Progenitor cell of endocrine pancreas (in vitro differentiated cells): ENCODE data around the gene ORAI3. TPM values are rescaled to one million over a fixed set of nuclear protein-coding genes. Genes with fewer than 3 reads are reported as not detected.

Experiments used
- DNase-seq: peaks from one replicate; pipeline ENCODE4 v3.0.0; 2021; ENCODE audit warnings: low spot score; ENCODE audit not compliant: unreplicated experiment
- H3K27ac Mint-ChIP-seq: 2 replicates; pipeline ENCODE4 v1.8.0; 2021; ENCODE audit warnings: mild to moderate bottlenecking, moderate library complexity, mixed read lengths
- H3K27me3 Mint-ChIP-seq: 2 replicates; pipeline ENCODE4 v1.8.0; 2021; ENCODE audit warnings: mixed read lengths
- H3K36me3 Mint-ChIP-seq: 2 replicates; pipeline ENCODE4 v1.8.0; 2022; ENCODE audit warnings: mixed read lengths; ENCODE audit not compliant: insufficient read depth
- H3K4me1 Mint-ChIP-seq: 2 replicates; pipeline ENCODE4 v1.8.0; 2021; ENCODE audit warnings: low read depth, mixed read lengths
- H3K4me3 Mint-ChIP-seq: 2 replicates; pipeline ENCODE4 v1.8.0; 2021; ENCODE audit warnings: low read depth, mild to moderate bottlenecking, moderate library complexity, mixed read lengths
- H3K9me3 Mint-ChIP-seq: 2 replicates; pipeline ENCODE4 v1.8.0; 2021; ENCODE audit warnings: low read depth, mixed read lengths
- total RNA-seq: library from RNA; stranded (reverse); gene quantifications from 2 replicates; pipeline ENCODE4 v1.2.1, GENCODE V29; 2021
- TF ChIP-seq, protein P1 (sequence below): fragments of 200-600 bp; sonication (generic); IDR thresholded peaks from one replicate; pipeline ENCODE4 v1.5.0; 2021; ENCODE audit warnings: antibody characterized with exemption, mild to moderate bottlenecking; ENCODE audit not compliant: unreplicated experiment

ORAI3 gene
- total RNA-seq, 1 donor from 2014 or later: 19.1 TPM

DNA sequence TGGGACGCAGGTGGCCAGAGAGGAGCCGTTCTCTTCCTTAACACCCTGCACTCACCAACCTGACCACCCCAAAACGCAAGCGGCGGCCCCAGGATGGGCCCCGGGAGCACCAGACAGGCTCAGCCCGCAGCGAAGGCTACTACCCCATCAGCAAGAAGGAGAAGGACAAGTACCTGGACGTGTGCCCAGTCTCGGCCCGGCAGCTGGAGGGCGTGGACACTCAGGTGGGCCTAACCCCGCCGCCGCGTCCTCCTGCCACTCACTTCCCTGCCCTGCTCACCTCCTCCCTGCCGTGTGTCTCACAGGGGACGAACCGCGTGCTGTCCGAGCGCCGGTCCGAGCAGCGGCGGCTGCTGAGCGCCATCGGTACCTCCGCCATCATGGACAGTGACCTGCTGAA is 31.6 kb downstream of the ORAI3 start:
- H3K27me3 Mint-ChIP-seq: no peaks in the 10 kb centered on the region
- H3K4me3 Mint-ChIP-seq: no peak overlapping the region
- H3K9me3 Mint-ChIP-seq: no peaks in the 10 kb centered on the region
- peaks cover 2% of the 10 kb centered on the region for H3K4me1 Mint-ChIP-seq
- DNase-seq: no peak
- TF ChIP-seq, protein P1, sequence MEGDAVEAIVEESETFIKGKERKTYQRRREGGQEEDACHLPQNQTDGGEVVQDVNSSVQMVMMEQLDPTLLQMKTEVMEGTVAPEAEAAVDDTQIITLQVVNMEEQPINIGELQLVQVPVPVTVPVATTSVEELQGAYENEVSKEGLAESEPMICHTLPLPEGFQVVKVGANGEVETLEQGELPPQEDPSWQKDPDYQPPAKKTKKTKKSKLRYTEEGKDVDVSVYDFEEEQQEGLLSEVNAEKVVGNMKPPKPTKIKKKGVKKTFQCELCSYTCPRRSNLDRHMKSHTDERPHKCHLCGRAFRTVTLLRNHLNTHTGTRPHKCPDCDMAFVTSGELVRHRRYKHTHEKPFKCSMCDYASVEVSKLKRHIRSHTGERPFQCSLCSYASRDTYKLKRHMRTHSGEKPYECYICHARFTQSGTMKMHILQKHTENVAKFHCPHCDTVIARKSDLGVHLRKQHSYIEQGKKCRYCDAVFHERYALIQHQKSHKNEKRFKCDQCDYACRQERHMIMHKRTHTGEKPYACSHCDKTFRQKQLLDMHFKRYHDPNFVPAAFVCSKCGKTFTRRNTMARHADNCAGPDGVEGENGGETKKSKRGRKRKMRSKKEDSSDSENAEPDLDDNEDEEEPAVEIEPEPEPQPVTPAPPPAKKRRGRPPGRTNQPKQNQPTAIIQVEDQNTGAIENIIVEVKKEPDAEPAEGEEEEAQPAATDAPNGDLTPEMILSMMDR: no peak
- H3K27ac Mint-ChIP-seq: no peak overlapping the region
- H3K36me3 Mint-ChIP-seq: peaks cover 21% of the 10 kb centered on the region

DNA sequence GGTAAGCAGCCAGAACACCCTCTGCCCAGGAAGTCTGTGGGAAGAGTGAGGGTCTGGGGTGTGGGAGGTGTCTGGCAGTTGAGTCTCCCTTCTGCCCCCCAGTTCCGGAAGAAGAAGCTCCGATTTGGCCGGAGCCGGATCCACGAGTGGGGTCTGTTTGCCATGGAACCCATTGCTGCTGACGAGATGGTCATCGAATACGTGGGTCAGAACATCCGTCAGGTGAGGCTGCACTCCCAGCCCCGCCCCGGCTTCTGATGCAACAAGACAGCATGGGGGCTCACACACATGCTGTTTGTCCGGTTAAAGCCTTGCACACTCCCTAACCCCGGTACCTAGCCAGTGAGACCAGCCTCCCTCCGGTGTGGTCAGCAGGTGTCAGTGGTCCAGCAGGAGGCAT is 32.1 kb downstream of the ORAI3 start:
- Mint-ChIP-seq H3K4me1 (peaks cover 2% of the 10 kb centered on the region), H3K9me3 (no peaks in the 10 kb centered on the region), H3K27ac (no peak overlapping the region), H3K36me3 (peaks cover 18% of the 10 kb centered on the region), H3K27me3 (no peaks in the 10 kb centered on the region), H3K4me3 (no peak overlapping the region)
- DNase-seq: no peak
- TF ChIP-seq, protein P1: no peak

DNA sequence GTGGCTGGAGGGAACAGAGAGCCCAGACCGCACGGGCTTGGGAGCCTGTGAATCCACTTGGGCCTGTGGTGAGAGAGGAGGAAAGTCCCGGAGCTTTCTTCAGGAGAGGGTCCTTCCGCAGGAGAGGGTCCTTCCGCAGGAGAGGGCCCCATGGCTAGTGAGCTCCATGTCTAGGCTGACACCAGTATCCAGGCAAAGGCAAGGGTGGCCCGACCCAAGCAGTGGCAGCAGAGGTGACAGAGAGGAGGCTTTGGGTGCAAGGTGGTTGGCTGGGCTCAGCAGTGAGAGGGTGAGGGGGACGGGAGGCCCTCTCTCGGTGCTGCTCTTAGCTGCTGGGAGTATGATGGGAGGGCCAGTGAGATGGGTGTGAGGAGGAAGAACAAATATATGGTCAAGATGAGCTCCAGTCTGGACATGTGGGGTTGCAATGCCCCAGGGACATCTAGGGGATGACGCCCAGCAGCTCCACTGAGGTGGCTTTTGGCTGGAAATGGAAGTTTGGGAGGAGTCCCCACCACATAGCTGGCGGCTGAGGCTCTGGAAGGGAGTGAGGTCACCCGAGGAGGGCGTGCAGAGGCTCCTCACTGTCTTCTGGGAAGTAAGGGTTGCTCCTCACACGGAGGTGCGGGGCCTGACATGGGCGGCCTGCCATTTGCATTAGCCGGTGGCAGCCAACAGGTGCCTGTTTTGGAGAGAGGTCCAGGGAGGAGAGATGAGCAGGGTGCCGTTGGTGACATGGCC is 33.9 kb downstream of the ORAI3 start:
- Mint-ChIP-seq H3K4me1 (peaks cover 2% of the 10 kb centered on the region), H3K36me3 (peaks cover 10% of the 10 kb centered on the region), H3K9me3 (no peaks in the 10 kb centered on the region), H3K27me3 (no peaks in the 10 kb centered on the region), H3K27ac (peak overlapping the region; percentile 46), H3K4me3 (no peak overlapping the region)
- TF ChIP-seq, protein P1: no peak
- no peak for DNase-seq

DNA sequence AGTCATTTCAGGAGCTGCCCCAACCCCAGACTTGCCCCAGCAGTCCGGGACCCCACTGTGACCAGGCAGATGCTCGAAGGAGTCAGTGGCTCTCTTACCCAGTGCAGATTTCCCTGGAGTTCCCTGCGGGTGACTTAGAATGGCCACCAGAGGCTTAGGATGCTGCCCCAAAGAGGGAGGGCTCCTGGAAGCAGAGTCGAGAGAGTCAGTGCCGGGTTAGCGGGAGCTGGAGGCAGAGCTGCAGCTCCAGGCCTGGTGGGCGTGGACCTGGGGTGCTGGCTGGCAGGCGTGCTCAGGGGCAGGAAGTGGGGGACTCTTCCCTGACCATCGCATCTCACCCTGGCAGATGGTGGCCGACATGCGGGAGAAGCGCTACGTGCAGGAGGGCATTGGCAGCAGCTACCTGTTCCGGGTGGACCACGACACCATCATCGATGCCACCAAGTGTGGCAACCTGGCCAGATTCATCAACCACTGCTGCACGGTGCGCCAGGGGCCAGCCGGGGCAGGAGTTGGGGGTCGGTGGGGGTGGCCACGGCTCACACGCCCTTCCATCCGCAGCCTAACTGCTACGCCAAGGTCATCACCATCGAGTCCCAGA is 34.5 kb downstream of the ORAI3 start:
- no peak for DNase-seq
- H3K36me3 Mint-ChIP-seq: peaks cover 10% of the 10 kb centered on the region

DNA sequence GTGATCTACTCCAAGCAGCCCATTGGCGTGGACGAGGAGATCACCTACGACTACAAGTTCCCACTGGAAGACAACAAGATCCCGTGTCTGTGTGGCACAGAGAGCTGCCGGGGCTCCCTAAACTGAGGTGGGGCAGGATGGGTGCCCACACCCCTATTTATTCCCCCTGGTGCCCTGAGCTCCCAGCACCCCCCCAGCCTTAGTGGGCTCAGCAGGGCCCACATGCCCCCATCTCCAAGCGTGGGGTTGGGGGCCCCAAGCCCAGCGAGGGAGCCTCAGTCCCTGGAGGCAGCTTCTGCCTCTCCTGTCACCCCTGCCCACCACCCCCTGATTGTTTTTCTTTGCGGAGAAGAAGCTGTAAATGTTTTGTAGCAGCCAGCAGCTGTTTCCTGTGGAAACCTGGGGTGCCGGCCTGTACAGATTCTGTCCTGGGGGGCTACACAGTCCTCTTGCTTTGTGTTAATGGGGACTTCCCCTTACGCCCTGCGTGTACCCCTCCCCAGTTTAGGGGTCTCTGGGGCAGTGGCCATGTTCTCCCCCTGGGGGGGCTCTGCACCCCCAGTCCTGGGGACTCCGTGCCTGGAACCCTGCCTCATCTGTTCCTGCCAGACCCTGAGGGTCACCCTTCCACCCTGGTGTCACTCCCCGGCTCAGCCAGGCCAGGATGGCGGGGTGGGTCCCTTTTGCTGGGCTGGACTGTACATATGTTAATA is 35.2 kb downstream of the ORAI3 start:
- peaks cover 8% of the 10 kb centered on the region for H3K36me3 Mint-ChIP-seq
- H3K4me1 Mint-ChIP-seq: peaks cover 2% of the 10 kb centered on the region
- no peaks in the 10 kb centered on the region for H3K27me3 Mint-ChIP-seq
- TF ChIP-seq, protein P1: no peak
- no peaks in the 10 kb centered on the region for H3K9me3 Mint-ChIP-seq
- no peak overlapping the region for H3K4me3 Mint-ChIP-seq
- no peak overlapping the region for H3K27ac Mint-ChIP-seq
- DNase-seq: no peak

More for the DNA sequence above, 34.5 kb downstream of the ORAI3 start:
- TF ChIP-seq, protein P1: no peak
- H3K27me3 Mint-ChIP-seq: no peaks in the 10 kb centered on the region
- no peak overlapping the region for H3K27ac Mint-ChIP-seq
- H3K4me3 Mint-ChIP-seq: no peak overlapping the region
- H3K9me3 Mint-ChIP-seq: no peaks in the 10 kb centered on the region
- H3K4me1 Mint-ChIP-seq: peaks cover 2% of the 10 kb centered on the region
